T1000 (cell line): ENCODE data around the gene PCK1.
A peak's percentile ranks its signal among the peaks of the same experiment; 100 is the strongest.

Experiments used
- DNase-seq: peaks from one replicate; lab custom pipeline; 2025; ENCODE audit warnings: mixed read lengths; lab: John Stamatoyannopoulos, UW

The PCK1 gene

GRCh38 chr20:57588596-57588995 lies 27.7 kb downstream of the PCK1 start:
- no peak for DNase-seq

GRCh38 chr20:57589123-57589727 lies 28.3 kb downstream of the PCK1 start:
- DNase-seq, result no peak

- no peak for DNase-seq
Observed at GRCh38 chr20:57589728-57590484, 29.0 kb downstream of the PCK1 start.

GRCh38 chr20:57590485-57591288 lies 29.8 kb downstream of the PCK1 start:
- no peak for DNase-seq

- no peak for DNase-seq
Observed at GRCh38 chr20:57591289-57592229, 30.6 kb downstream of the PCK1 start.

- no peak for DNase-seq
Observed at GRCh38 chr20:57592263-57593092, 31.6 kb downstream of the PCK1 start.

GRCh38 chr20:57593134-57593886 lies 32.4 kb downstream of the PCK1 start:
- DNase-seq, result no peak

GRCh38 chr20:57594092-57594951 lies 33.4 kb downstream of the PCK1 start:
- DNase-seq, result no peak

- DNase-seq, result no peak
Observed at GRCh38 chr20:57595041-57596030, 34.4 kb downstream of the PCK1 start.

- no peak for DNase-seq
Observed at GRCh38 chr20:57596358-57596757, 35.4 kb downstream of the PCK1 start.

GRCh38 chr20:57596998-57597939 lies 36.4 kb downstream of the PCK1 start:
- DNase-seq, result peak; percentile 24

- DNase-seq, result no peak
Observed at GRCh38 chr20:57598060-57598459, 37.1 kb downstream of the PCK1 start.

GRCh38 chr20:57598491-57598890 lies 37.6 kb downstream of the PCK1 start:
- no peak for DNase-seq

GRCh38 chr20:57600320-57601210 lies 39.7 kb downstream of the PCK1 start:
- DNase-seq, result no peak

- no peak for DNase-seq
Observed at GRCh38 chr20:57601211-57601570, 40.3 kb downstream of the PCK1 start.

- DNase-seq, result no peak
Observed at GRCh38 chr20:57601737-57602136, 40.8 kb downstream of the PCK1 start.
